H9 (cell line): Measurements from ENCODE around the gene SPTBN1. TPM values are rescaled to one million over a fixed set of nuclear protein-coding genes. Genes with fewer than 3 reads are reported as not detected.

Source experiments
- DNase-seq: peaks from one replicate; pipeline ENCODE4 v3.0.0-alpha.2; 2017
- H2AFZ ChIP-seq: one replicate; pipeline ENCODE4 v1.6.1; 2013; ENCODE audit warnings: mild to moderate bottlenecking, low read length, control low read depth, moderate library complexity
- H2AK5ac ChIP-seq: 2 replicates; pipeline ENCODE4 v1.6.1; 2013; ENCODE audit warnings: low read length, control low read depth, mixed read lengths; ENCODE audit not compliant: insufficient read length
- H2BK120ac ChIP-seq: one replicate; pipeline ENCODE4 v1.6.1; 2013; ENCODE audit warnings: low read depth, mild to moderate bottlenecking, low read length, control low read depth, inconsistent platforms; ENCODE audit not compliant: poor library complexity, severe bottlenecking
- H2BK12ac ChIP-seq: 2 replicates; pipeline ENCODE4 v1.6.1; 2013; ENCODE audit warnings: low read length, control low read depth, mixed read lengths, low read depth; ENCODE audit not compliant: insufficient read length
- H2BK15ac ChIP-seq: 2 replicates; pipeline ENCODE4 v1.6.1; 2013; ENCODE audit warnings: low read depth, low read length, control low read depth
- H2BK20ac ChIP-seq: one replicate; pipeline ENCODE4 v1.6.1; 2013; ENCODE audit warnings: low read depth, mild to moderate bottlenecking, low read length, control low read depth, inconsistent platforms; ENCODE audit not compliant: poor library complexity, severe bottlenecking
- H2BK5ac ChIP-seq: 2 replicates; pipeline ENCODE4 v1.6.1; 2013; ENCODE audit warnings: low read length, control low read depth, mixed read lengths; ENCODE audit not compliant: insufficient read length
- H3K14ac ChIP-seq: 2 replicates; pipeline ENCODE4 v1.6.1; 2013; ENCODE audit warnings: low read length, control low read depth; ENCODE audit not compliant: insufficient read depth
- H3K18ac ChIP-seq: 2 replicates; pipeline ENCODE4 v1.6.1; 2013; ENCODE audit warnings: low read depth, mild to moderate bottlenecking, mixed read lengths, low read length, control low read depth; ENCODE audit not compliant: insufficient read length
- H3K23ac ChIP-seq: 2 replicates; pipeline ENCODE4 v1.6.1; 2013; ENCODE audit warnings: low read length, control low read depth, mixed read lengths, low read depth; ENCODE audit not compliant: insufficient read length
- H3K23me2 ChIP-seq: 2 replicates; pipeline ENCODE4 v1.6.1; 2013; ENCODE audit warnings: low read depth, mild to moderate bottlenecking, mixed read lengths, low read length, control low read depth; ENCODE audit not compliant: insufficient read length, poor library complexity, severe bottlenecking
- H3K27ac ChIP-seq: 2 replicates; pipeline ENCODE4 v1.5.1; 2013; ENCODE audit warnings: low read length, control low read depth, mixed read lengths, low read depth; ENCODE audit not compliant: insufficient read length
- H3K27me3 ChIP-seq: 2 replicates; pipeline ENCODE4 v1.6.1; 2013; ENCODE audit warnings: low read length, control low read depth, inconsistent platforms; ENCODE audit not compliant: insufficient read depth
- H3K4ac ChIP-seq: 2 replicates; pipeline ENCODE4 v1.6.1; 2013; ENCODE audit warnings: low read depth, mild to moderate bottlenecking, control low read depth, inconsistent platforms, low read length, moderate library complexity
- H3K4me1 ChIP-seq: 2 replicates; pipeline ENCODE4 v1.6.1; 2013; ENCODE audit warnings: low read length, control low read depth, inconsistent platforms; ENCODE audit not compliant: insufficient read depth
- H3K4me2 ChIP-seq: 2 replicates; pipeline ENCODE4 v1.6.1; 2013; ENCODE audit warnings: low read length, control low read depth, mixed read lengths; ENCODE audit not compliant: insufficient read length, insufficient read depth
- H3K56ac ChIP-seq: 2 replicates; pipeline ENCODE4 v1.6.1; 2013; ENCODE audit warnings: low read depth, mild to moderate bottlenecking, mixed read lengths, low read length, control low read depth; ENCODE audit not compliant: insufficient read length
- H3K79me1 ChIP-seq: 2 replicates; pipeline ENCODE4 v1.6.1; 2013; ENCODE audit warnings: low read depth, mild to moderate bottlenecking, moderate library complexity, low read length, control low read depth, inconsistent platforms; ENCODE audit not compliant: insufficient read depth, poor library complexity, severe bottlenecking
- H3K79me2 ChIP-seq: 2 replicates; pipeline ENCODE4 v1.6.1; 2013; ENCODE audit warnings: low read length, control low read depth, inconsistent platforms; ENCODE audit not compliant: insufficient read depth
- H3K9ac ChIP-seq: 2 replicates; pipeline ENCODE4 v1.6.1; 2013; ENCODE audit warnings: low read length, control low read depth, mixed read lengths; ENCODE audit not compliant: insufficient read length; ENCODE audit errors: extremely low read depth
- H3K9me3 ChIP-seq: one replicate; pipeline ENCODE4 v1.6.1; 2013; ENCODE audit warnings: low read depth, low read length, inconsistent platforms; ENCODE audit not compliant: control insufficient read depth
- H3T11ph ChIP-seq: one replicate; pipeline ENCODE4 v1.6.1; 2013; ENCODE audit warnings: mild to moderate bottlenecking, low read length, control low read depth, inconsistent platforms
- H4K20me1 ChIP-seq: one replicate; pipeline ENCODE4 v1.6.1; 2013; ENCODE audit not compliant: control insufficient read depth, insufficient read length, insufficient read depth
- H4K5ac ChIP-seq: 2 replicates; pipeline ENCODE4 v1.6.1; 2013; ENCODE audit warnings: low read depth, mild to moderate bottlenecking, mixed read lengths, low read length, control low read depth; ENCODE audit not compliant: insufficient read length
- H4K8ac ChIP-seq: replicated peaks from 2 replicates; pipeline ENCODE4 v1.6.1; 2013; ENCODE audit warnings: low read length, control low read depth, mixed read lengths, low read depth; ENCODE audit not compliant: insufficient read length
- H4K91ac ChIP-seq: 2 replicates; pipeline ENCODE4 v1.6.1; 2013; ENCODE audit warnings: low read depth, mild to moderate bottlenecking, moderate library complexity, mixed read lengths, low read length, control low read depth; ENCODE audit not compliant: insufficient read length
- H3K27ac Mint-ChIP-seq, 3 experiments: 2 replicates in 2 of 3; 3 replicates in 1 of 3; pipeline ENCODE4 v1.8.0; 2020 to 2021; ENCODE audit warnings: mixed read lengths in 3 of 3, mild to moderate bottlenecking in 1 of 3, moderate library complexity in 1 of 3
- H3K27me3 Mint-ChIP-seq: 2 replicates; pipeline ENCODE4 v1.8.0; 2021; ENCODE audit warnings: low read depth, mild to moderate bottlenecking, moderate library complexity, mixed read lengths
- H3K36me3 Mint-ChIP-seq, 3 experiments: 2 replicates in 2 of 3; 3 replicates in 1 of 3; pipeline ENCODE4 v1.8.0; 2020 to 2021; ENCODE audit warnings: low read depth in 3 of 3, mixed read lengths in 3 of 3; ENCODE audit not compliant: insufficient read depth in 1 of 3
- H3K4me1 Mint-ChIP-seq, 2 experiments: 2 replicates each; pipeline ENCODE4 v1.8.0; 2020; ENCODE audit warnings: mixed read lengths in 2 of 2
- H3K4me3 Mint-ChIP-seq, 2 experiments: 2 replicates in 1 of 2; 3 replicates in 1 of 2; pipeline ENCODE4 v1.8.0; 2020 to 2021; ENCODE audit warnings: mild to moderate bottlenecking in 2 of 2, mixed read lengths in 2 of 2, moderate library complexity in 1 of 2
- H3K9me3 Mint-ChIP-seq, 2 experiments: 2 replicates in 1 of 2; 3 replicates in 1 of 2; pipeline ENCODE4 v1.8.0; 2020; ENCODE audit warnings: mild to moderate bottlenecking in 2 of 2, mixed read lengths in 2 of 2, moderate library complexity in 1 of 2
- CTCF ChIP-seq: fragments of 200-600 bp; sonication (generic); conservative IDR thresholded peaks from 3 replicates; pipeline ENCODE4 v1.8.0; 2021; ENCODE audit warnings: antibody characterized with exemption, mild to moderate bottlenecking
- WGBS: extraction: QIAGEN DNeasy Blood & Tissue Kit; methylation state at CpG from one replicate; pipeline ENCODE4 v1.1.7; 2013; ENCODE audit warnings: missing lambda C conversion rate, low lambda C conversion rate, mixed read lengths; ENCODE audit not compliant: insufficient read length; ENCODE audit errors: extremely low coverage; 5-methylcytosine and 5-hydroxymethylcytosine counted together
- total RNA-seq: library from RNA; stranded (reverse); gene quantifications from 2 replicates; pipeline ENCODE4 v1.2.1, GENCODE V29; 2021

Gene SPTBN1
- total RNA-seq, 1 experiment from 2014 or later = 164 TPM

- Histone ChIP-seq H3K18ac (no peak overlapping the region), H3K4me1 (peaks cover 26% of the 10 kb centered on the region), H3K79me1 (peaks cover 11% of the 10 kb centered on the region), H2BK15ac (no peak overlapping the region), H4K20me1 (peaks cover 3% of the 10 kb centered on the region), H3K23ac (no peak overlapping the region), H3K79me2 (peaks cover 34% of the 10 kb centered on the region; the same call in 1 of the 2 replicates), H3K9ac (no peak overlapping the region), H2BK120ac (no peak overlapping the region), H2BK20ac (no peak overlapping the region), H3K4me2 (no peak overlapping the region), H3K27ac (no peak overlapping the region), H4K5ac (no peak overlapping the region), H3K14ac (no peak overlapping the region), H3K27me3 (no peaks in the 10 kb centered on the region; the same call in 1 of the 2 replicates), H2BK12ac (no peak overlapping the region), H3K23me2 (no peaks in the 10 kb centered on the region), H3K9me3 (no peaks in the 10 kb centered on the region), H3K56ac (no peak overlapping the region), H4K91ac (no peak overlapping the region), H2AK5ac (no peak overlapping the region), H2BK5ac (no peak overlapping the region), H4K8ac (no peak overlapping the region), H3T11ph (no peak overlapping the region), H2AFZ (no peak overlapping the region), H3K4ac (no peak overlapping the region)
- H3K9me3 Mint-ChIP-seq = no peaks in the 10 kb centered on the region
- TF ChIP-seq CTCF = no peak
- no peak for DNase-seq
- H3K36me3 Mint-ChIP-seq = no peaks in the 10 kb centered on the region
- H3K27ac Mint-ChIP-seq = no peak overlapping the region; a peak in 1 of 7 replicates
- peaks cover 54 to 57% of the 10 kb centered on the region in 2 experiments for H3K4me1 Mint-ChIP-seq
- H3K4me3 Mint-ChIP-seq = no peak overlapping the region
- no peaks in the 10 kb centered on the region for H3K27me3 Mint-ChIP-seq
- no CpG with 5 or more reads among the region's 4 CpGs for WGBS
These were observed 130.4 kb downstream of the SPTBN1 start for GRCh38 chr2:54586494-54586893.
